Measurements from ENCODE around the gene DPPA2.

DNA sequence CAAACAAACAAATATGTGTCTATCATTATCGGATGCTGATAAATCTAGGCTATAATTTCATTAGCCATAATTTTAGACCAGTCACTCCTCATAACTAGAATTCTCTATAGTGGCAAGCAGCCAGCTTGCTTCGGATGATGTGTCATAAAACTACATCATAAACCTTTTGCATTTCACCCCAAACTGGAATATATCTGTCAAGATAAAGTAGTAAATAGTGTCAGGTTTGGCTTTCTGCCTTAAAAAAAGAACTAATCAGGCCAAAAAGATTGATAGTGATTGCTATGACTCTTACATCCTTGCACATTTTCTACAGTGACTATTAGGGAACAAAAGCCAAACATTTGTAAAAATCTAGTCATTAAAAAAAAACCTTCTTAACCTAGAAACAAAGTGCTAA lies 51.0 kb downstream of the DPPA2 start:
- TF ChIP-seq, protein P1, sequence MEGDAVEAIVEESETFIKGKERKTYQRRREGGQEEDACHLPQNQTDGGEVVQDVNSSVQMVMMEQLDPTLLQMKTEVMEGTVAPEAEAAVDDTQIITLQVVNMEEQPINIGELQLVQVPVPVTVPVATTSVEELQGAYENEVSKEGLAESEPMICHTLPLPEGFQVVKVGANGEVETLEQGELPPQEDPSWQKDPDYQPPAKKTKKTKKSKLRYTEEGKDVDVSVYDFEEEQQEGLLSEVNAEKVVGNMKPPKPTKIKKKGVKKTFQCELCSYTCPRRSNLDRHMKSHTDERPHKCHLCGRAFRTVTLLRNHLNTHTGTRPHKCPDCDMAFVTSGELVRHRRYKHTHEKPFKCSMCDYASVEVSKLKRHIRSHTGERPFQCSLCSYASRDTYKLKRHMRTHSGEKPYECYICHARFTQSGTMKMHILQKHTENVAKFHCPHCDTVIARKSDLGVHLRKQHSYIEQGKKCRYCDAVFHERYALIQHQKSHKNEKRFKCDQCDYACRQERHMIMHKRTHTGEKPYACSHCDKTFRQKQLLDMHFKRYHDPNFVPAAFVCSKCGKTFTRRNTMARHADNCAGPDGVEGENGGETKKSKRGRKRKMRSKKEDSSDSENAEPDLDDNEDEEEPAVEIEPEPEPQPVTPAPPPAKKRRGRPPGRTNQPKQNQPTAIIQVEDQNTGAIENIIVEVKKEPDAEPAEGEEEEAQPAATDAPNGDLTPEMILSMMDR (IDR thresholded peaks at IDR 0.05): no peak
- TF ChIP-seq POLR2A (IDR thresholded peaks at IDR 0.05): no peak
- no peak for TF ChIP-seq EP300 (IDR thresholded peaks at IDR 0.05)
